ENCODE data around the gene OBP2B. TPM values are rescaled to one million over a fixed set of nuclear protein-coding genes. Genes with fewer than 3 reads are reported as not detected.
A peak's percentile ranks its signal among the peaks of the same experiment; 100 is the strongest.

Gene OBP2B
- total and polyA plus RNA-seq, 9 of the 15 experiments (the other 6 are each of a cell fraction or from before 2014, with no cell fraction given): not detected

- no peak for TF ChIP-seq POLR2G (IDR thresholded peaks at IDR 0.05; ENCODE audit: low read depth, low read length)
- no peak for TF ChIP-seq BCLAF1 (IDR thresholded peaks at IDR 0.05; ENCODE audit: borderline replicate concordance in 1 of 2, control insufficient read depth in 1 of 2, low read depth in 2 of 2, low read length in 1 of 2)
- TF ChIP-seq HDAC6 (IDR thresholded peaks at IDR 0.05; ENCODE audit: low read depth, low read length): no peak
- no peak for TF ChIP-seq POU5F1 (IDR thresholded peaks at IDR 0.05; ENCODE audit: borderline replicate concordance, low read depth, low read length, partially characterized antibody)
- no peak for TF ChIP-seq ZNF583 (CRISPR knock-in tag; IDR thresholded peaks at IDR 0.05)
- peak; percentile 27; the same call in 1 of the 2 replicates for TF ChIP-seq PHF21A (IDR thresholded peaks at IDR 0.05; ENCODE audit: borderline replicate concordance, low read depth)
- no peak; a peak in 1 of 4 replicates for TF ChIP-seq HDAC1 (IDR thresholded peaks at IDR 0.05)
- no peak for TF ChIP-seq POLR2AphosphoS5 (IDR thresholded peaks at IDR 0.05; ENCODE audit: control insufficient read depth, insufficient read depth, low read depth, low read length)
- TF ChIP-seq NFIC (IDR thresholded peaks at IDR 0.05): no peak
- TF ChIP-seq NUFIP1 (IDR thresholded peaks at IDR 0.05; ENCODE audit: partially characterized antibody): no peak
- TF ChIP-seq NEUROD1 (IDR thresholded peaks at IDR 0.05; ENCODE audit: borderline replicate concordance, low read depth, low read length, partially characterized antibody): peak; percentile 17
- peak; percentile 83; the same call in 1 of the 2 replicates for TF ChIP-seq MTA3 (IDR thresholded peaks at IDR 0.05; ENCODE audit: borderline replicate concordance)
- TF ChIP-seq, protein P1, sequence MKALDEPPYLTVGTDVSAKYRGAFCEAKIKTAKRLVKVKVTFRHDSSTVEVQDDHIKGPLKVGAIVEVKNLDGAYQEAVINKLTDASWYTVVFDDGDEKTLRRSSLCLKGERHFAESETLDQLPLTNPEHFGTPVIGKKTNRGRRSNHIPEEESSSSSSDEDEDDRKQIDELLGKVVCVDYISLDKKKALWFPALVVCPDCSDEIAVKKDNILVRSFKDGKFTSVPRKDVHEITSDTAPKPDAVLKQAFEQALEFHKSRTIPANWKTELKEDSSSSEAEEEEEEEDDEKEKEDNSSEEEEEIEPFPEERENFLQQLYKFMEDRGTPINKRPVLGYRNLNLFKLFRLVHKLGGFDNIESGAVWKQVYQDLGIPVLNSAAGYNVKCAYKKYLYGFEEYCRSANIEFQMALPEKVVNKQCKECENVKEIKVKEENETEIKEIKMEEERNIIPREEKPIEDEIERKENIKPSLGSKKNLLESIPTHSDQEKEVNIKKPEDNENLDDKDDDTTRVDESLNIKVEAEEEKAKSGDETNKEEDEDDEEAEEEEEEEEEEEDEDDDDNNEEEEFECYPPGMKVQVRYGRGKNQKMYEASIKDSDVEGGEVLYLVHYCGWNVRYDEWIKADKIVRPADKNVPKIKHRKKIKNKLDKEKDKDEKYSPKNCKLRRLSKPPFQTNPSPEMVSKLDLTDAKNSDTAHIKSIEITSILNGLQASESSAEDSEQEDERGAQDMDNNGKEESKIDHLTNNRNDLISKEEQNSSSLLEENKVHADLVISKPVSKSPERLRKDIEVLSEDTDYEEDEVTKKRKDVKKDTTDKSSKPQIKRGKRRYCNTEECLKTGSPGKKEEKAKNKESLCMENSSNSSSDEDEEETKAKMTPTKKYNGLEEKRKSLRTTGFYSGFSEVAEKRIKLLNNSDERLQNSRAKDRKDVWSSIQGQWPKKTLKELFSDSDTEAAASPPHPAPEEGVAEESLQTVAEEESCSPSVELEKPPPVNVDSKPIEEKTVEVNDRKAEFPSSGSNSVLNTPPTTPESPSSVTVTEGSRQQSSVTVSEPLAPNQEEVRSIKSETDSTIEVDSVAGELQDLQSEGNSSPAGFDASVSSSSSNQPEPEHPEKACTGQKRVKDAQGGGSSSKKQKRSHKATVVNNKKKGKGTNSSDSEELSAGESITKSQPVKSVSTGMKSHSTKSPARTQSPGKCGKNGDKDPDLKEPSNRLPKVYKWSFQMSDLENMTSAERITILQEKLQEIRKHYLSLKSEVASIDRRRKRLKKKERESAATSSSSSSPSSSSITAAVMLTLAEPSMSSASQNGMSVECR (CRISPR knock-in tag; IDR thresholded peaks at IDR 0.05): 0 out of 2 replicates have a peak, but pooled peaks have one; percentile 36
- no peak for TF ChIP-seq FIP1L1 (IDR thresholded peaks at IDR 0.05; ENCODE audit: low read depth, low read length, poor library complexity, severe bottlenecking)
- no peak for TF ChIP-seq ZNF77 (CRISPR knock-in tag; IDR thresholded peaks at IDR 0.05)
- TF ChIP-seq, protein P2, sequence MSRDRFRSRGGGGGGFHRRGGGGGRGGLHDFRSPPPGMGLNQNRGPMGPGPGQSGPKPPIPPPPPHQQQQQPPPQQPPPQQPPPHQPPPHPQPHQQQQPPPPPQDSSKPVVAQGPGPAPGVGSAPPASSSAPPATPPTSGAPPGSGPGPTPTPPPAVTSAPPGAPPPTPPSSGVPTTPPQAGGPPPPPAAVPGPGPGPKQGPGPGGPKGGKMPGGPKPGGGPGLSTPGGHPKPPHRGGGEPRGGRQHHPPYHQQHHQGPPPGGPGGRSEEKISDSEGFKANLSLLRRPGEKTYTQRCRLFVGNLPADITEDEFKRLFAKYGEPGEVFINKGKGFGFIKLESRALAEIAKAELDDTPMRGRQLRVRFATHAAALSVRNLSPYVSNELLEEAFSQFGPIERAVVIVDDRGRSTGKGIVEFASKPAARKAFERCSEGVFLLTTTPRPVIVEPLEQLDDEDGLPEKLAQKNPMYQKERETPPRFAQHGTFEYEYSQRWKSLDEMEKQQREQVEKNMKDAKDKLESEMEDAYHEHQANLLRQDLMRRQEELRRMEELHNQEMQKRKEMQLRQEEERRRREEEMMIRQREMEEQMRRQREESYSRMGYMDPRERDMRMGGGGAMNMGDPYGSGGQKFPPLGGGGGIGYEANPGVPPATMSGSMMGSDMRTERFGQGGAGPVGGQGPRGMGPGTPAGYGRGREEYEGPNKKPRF (IDR thresholded peaks at IDR 0.05; ENCODE audit: low read depth, low read length): no peak
- no peak for TF ChIP-seq ZNF668 (CRISPR knock-in tag; IDR thresholded peaks at IDR 0.05)
Observed at GRCh38 chr9:133238851-133239532, 29.9 kb upstream of the OBP2B start (continued).

Data from K562 (cell line).